Thoracic aorta (tissue), 2 donors: ENCODE data around the gene OR4E1. TPM values are rescaled to one million over a fixed set of nuclear protein-coding genes. Genes with fewer than 3 reads are reported as not detected.

Experiments
- ATAC-seq: fragments of 150-250 bp; one replicate; pipeline ENCODE4 v1.8.0; 2017; ENCODE audit warnings: low read depth; ENCODE audit not compliant: insufficient number of reproducible peaks, low FRiP score
- DNase-seq: peaks from one replicate; pipeline ENCODE4 v3.0.0-alpha.2; 2020; ENCODE audit warnings: low spot score
- H3K27ac ChIP-seq, 2 donors: fragments of 200-600 bp; sonication (generic); 1 replicate in 1 of 2; 2 replicates in 1 of 2; pipeline ENCODE4 v1.5.1; 2016; ENCODE audit warnings: mild to moderate bottlenecking in 2 of 2, moderate library complexity in 2 of 2
- H3K27me3 ChIP-seq: fragments of 200-600 bp; sonication (generic); replicated peaks from 2 replicates; pipeline ENCODE4 v1.6.0; 2016; ENCODE audit warnings: mild to moderate bottlenecking; ENCODE audit not compliant: insufficient read depth
- H3K36me3 ChIP-seq: fragments of 200-600 bp; sonication (generic); one replicate; pipeline ENCODE4 v1.5.1; 2016
- H3K4me1 ChIP-seq, 2 donors: fragments of 200-600 bp; sonication (generic); 1 replicate in 1 of 2; 2 replicates in 1 of 2; pipeline versions ENCODE4 v1.5.1 to v1.6.0; 2016; ENCODE audit warnings: low read depth in 2 of 2, mild to moderate bottlenecking in 1 of 2; ENCODE audit not compliant: control insufficient read depth in 1 of 2
- H3K4me3 ChIP-seq: fragments of 200-600 bp; sonication (generic); 2 replicates; pipeline ENCODE4 v1.5.1; 2016; ENCODE audit warnings: mild to moderate bottlenecking
- H3K9me3 ChIP-seq: fragments of 200-600 bp; sonication (generic); 2 replicates; pipeline ENCODE4 v1.5.1; 2016
- total RNA-seq, 2 donors: library from RNA; depleted of rRNA; stranded (reverse); fragments of >200 nt; gene quantifications; one replicate each; pipeline versions ENCODE4 v1.1.0 to v1.2.3, GENCODE V29; 2016
- TF ChIP-seq, protein P1 (sequence below): fragments of 200-600 bp; sonication (generic); IDR thresholded peaks from one replicate; pipeline ENCODE4 v1.5.1; 2019; ENCODE audit warnings: antibody characterized with exemption

The OR4E1 gene
- total RNA-seq, 2 donors from 2014 or later, result not detected

DNA sequence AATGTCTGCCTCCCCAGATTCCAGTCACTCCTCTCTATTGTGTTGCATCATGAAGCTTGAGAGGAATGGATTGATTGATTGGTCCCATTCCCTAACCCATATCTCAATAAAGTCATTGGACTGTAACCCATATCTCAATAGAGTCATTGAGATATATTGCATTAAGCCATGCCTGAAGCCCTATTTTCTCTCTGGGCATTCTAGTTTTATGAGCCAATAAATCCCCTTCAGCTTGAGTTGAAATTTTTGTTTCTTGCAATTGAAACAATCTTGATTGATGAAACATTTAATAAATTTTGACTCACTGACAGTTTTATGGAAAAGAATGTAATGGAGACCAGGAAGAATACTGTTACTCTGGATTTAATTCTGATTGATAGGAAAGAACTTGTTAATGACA is 20.8 kb upstream of the OR4E1 start:
- Histone ChIP-seq H3K4me1 (no peaks in the 10 kb centered on the region), H3K27ac (no peak overlapping the region), H3K27me3 (no peaks in the 10 kb centered on the region), H3K36me3 (no peaks in the 10 kb centered on the region), H3K4me3 (no peak overlapping the region), H3K9me3 (no peaks in the 10 kb centered on the region)
- no peak for ATAC-seq
- no peak for DNase-seq
- TF ChIP-seq, protein P1, sequence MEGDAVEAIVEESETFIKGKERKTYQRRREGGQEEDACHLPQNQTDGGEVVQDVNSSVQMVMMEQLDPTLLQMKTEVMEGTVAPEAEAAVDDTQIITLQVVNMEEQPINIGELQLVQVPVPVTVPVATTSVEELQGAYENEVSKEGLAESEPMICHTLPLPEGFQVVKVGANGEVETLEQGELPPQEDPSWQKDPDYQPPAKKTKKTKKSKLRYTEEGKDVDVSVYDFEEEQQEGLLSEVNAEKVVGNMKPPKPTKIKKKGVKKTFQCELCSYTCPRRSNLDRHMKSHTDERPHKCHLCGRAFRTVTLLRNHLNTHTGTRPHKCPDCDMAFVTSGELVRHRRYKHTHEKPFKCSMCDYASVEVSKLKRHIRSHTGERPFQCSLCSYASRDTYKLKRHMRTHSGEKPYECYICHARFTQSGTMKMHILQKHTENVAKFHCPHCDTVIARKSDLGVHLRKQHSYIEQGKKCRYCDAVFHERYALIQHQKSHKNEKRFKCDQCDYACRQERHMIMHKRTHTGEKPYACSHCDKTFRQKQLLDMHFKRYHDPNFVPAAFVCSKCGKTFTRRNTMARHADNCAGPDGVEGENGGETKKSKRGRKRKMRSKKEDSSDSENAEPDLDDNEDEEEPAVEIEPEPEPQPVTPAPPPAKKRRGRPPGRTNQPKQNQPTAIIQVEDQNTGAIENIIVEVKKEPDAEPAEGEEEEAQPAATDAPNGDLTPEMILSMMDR, result no peak

DNA sequence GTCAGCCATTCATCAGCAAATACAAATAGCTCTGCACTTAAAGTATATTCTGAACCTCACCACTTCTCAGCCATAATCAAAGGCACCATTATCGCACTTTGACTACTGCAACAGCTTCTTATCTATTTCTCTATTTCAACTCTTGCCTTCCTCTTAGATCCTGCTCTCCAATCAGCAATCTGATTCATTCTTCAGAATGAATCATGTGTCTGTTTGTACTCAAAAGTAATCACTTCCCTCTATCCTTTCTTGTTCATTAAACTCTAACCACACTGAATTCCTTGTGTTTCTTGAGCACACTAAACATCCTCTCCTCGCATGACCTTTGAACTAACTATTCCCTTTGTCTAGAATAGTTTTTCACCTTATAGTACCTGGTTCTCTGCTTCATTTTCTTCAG is 12.8 kb upstream of the OR4E1 start:
- Histone ChIP-seq H3K36me3 (no peaks in the 10 kb centered on the region), H3K4me3 (no peak overlapping the region), H3K27me3 (no peaks in the 10 kb centered on the region), H3K27ac (no peak overlapping the region), H3K4me1 (no peaks in the 10 kb centered on the region), H3K9me3 (no peaks in the 10 kb centered on the region)
- TF ChIP-seq, protein P1, result no peak
- ATAC-seq (no peak), DNase-seq (no peak)

DNA sequence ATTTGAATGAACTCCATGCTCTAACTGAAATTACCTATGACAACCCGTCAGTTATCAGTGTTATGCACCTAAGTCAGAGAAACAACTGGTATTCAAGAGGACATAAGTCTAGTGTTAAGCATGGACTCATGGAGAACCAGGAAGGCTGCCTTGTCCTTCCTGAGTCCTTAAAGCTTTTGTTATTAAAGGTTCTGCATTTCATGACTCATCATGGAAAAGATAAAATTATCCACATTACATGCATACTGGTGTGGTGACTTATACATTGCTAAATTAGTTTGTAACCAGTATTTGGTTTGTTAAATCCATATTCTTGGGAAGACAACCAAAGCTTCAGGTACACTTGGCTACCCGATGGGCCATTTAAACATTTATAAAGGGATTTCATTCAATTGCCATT is 6.5 kb upstream of the OR4E1 start:
- Histone ChIP-seq H3K36me3 (no peaks in the 10 kb centered on the region), H3K27me3 (no peaks in the 10 kb centered on the region), H3K9me3 (peaks cover 3% of the 10 kb centered on the region), H3K27ac (no peak overlapping the region), H3K4me1 (no peaks in the 10 kb centered on the region), H3K4me3 (no peak overlapping the region)
- no peak for ATAC-seq
- TF ChIP-seq, protein P1, result no peak
- DNase-seq, result no peak

DNA sequence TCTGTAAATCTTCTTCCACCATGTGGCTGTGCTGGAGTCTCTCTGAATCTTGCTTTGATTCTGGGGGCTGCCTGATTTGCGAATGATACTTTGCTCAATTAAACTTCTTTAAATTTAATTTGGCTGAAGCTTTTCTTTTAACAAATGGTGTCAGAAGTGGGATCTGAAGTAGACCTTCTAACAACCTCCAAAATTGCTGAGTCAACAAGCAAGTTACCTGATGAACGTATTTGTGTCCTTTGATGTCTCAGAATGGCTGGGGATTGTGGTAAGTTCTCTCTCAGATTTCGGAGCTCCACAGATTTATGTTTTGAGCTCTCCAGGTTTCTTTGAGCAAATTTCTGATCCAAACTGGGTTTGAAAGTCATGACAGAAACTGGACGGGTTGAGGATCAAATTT is 1.9 kb upstream of the OR4E1 start:
- no peak for DNase-seq
- H3K27ac ChIP-seq, result no peak overlapping the region
- TF ChIP-seq, protein P1, result no peak
- no peaks in the 10 kb centered on the region for H3K36me3 ChIP-seq
- H3K4me1 ChIP-seq, result no peaks in the 10 kb centered on the region
- peaks cover 3% of the 10 kb centered on the region for H3K9me3 ChIP-seq
- no peak for ATAC-seq
- H3K27me3 ChIP-seq, result no peaks in the 10 kb centered on the region
- H3K4me3 ChIP-seq, result no peak overlapping the region

DNA sequence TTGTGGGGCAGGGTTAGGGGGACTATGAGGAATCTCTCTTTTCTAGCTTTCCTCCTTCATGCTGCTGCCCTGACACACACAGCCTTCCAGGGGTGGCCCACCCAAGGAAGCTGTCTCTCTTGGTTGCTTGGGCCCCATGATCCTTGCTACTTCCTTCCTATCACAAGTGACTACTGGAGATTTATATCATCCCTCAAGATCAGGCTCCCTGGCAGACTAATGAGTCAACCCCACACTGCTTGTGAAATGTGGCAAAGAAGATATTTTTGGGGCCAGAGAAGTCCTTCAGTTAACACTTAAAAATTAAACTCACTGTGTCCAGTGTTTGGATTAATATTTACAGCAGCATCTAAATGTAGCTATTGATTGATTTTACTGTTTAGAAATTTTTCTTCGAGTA is 1.5 kb downstream of the OR4E1 start:
- ATAC-seq, result no peak
- H3K9me3 ChIP-seq, result peaks cover 3% of the 10 kb centered on the region
- no peak for DNase-seq
- H3K4me1 ChIP-seq, result no peaks in the 10 kb centered on the region
- no peak overlapping the region for H3K4me3 ChIP-seq
- TF ChIP-seq, protein P1, result no peak
- H3K27me3 ChIP-seq, result no peaks in the 10 kb centered on the region
- no peaks in the 10 kb centered on the region for H3K36me3 ChIP-seq
- no peak overlapping the region for H3K27ac ChIP-seq
